Measurements from ENCODE around the gene PET100. TPM values are rescaled to one million over a fixed set of nuclear protein-coding genes. Genes with fewer than 3 reads are reported as not detected.

Gene PET100
- total RNA-seq, 1 donor from 2014 or later: 123 TPM

DNA sequence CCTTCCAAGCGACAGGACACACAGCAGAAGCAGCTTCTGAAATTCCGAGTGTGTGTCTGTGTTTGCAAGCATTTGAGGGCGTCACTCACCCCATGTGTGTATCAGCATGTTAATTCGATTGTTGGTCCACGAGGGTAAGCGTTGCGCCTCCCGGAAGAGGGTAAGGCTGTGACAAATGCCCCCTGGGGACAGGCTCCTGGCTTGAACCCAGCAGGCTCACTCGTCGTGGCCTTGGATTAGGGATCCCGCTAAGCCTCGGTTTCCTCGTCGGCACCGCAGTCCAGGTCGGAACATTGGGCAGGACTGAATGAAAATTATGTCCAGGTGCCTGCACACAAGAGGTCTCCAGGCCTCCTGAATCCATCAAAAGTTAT, 6.7 kb downstream of the PET100 start:
- H3K4me3 Mint-ChIP-seq: peak overlapping the region; percentile 86
- ATAC-seq (ENCODE audit: low read depth): no peak
- ChIA-PET CTCF (no interaction called here), POLR2A (interaction anchor here (1.6 kb wide), 1 partner anchor 284 kb away, joined by 5 read pairs; the partner anchor contains the start of gene SNAPC2)
- intact Hi-C loops (cut with micrococcal nuclease): loop anchor here (2.0 kb wide), 2 partner anchors 16 to 102 kb away; partner anchors contain the start of gene PNPLA6
- no peak for DNase-seq
- peak overlapping the region; percentile 90 for H3K27ac Mint-ChIP-seq
- TF ChIP-seq, protein P1, sequence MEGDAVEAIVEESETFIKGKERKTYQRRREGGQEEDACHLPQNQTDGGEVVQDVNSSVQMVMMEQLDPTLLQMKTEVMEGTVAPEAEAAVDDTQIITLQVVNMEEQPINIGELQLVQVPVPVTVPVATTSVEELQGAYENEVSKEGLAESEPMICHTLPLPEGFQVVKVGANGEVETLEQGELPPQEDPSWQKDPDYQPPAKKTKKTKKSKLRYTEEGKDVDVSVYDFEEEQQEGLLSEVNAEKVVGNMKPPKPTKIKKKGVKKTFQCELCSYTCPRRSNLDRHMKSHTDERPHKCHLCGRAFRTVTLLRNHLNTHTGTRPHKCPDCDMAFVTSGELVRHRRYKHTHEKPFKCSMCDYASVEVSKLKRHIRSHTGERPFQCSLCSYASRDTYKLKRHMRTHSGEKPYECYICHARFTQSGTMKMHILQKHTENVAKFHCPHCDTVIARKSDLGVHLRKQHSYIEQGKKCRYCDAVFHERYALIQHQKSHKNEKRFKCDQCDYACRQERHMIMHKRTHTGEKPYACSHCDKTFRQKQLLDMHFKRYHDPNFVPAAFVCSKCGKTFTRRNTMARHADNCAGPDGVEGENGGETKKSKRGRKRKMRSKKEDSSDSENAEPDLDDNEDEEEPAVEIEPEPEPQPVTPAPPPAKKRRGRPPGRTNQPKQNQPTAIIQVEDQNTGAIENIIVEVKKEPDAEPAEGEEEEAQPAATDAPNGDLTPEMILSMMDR (IDR thresholded peaks at IDR 0.05): no peak
- H3K27me3 Mint-ChIP-seq: no peaks in the 10 kb centered on the region
- peaks cover 24% of the 10 kb centered on the region for H3K36me3 Mint-ChIP-seq (ENCODE audit: low read depth)
- peaks cover 36% of the 10 kb centered on the region for H3K4me1 Mint-ChIP-seq
- H3K9me3 Mint-ChIP-seq: no peaks in the 10 kb centered on the region

DNA sequence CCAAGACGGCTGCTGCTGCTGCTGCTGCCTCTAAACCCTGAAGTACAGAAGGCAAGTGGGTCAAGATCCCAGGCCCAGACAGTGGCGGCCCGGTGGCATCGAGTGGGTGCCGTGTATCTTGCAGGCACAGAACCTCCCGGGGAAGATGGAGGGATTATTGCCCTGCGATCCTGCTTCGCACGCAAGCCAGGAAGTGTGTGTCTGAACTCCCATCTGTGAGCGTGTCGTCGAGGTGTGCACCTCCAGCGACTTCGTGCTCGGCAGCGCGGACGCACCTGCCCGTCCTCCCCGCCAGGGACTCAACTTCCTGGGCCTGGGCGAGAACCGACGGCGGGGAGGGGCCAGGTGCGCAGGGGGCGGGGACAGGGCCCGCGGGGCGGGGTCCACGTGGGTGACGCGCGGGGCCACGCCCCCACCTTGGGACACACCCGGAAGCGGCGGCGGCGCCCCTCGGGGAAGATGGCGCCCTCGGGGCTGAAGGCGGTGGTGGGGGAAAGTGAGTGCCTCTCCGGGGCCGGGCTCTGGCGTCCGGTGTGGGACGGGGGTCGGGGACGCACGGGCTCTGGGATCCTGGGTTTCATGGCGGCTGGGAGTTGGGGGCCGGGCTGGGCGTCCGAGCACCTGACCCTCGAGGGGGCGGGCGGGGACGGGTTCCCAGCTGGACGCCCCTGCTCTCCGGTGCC, 7.2 kb downstream of the PET100 start, which contains the start of gene STXBP2:
TSS of gene STXBP2 (plus strand) at position 420 of the 683 bp plus-strand sequence. CDS start at position 460, 40 bp downstream.
- POLR2A ChIA-PET: interaction anchor here (0.6 to 2.7 kb wide), 6 partner anchors 8 to 692 kb away, joined by 3 to 13 read pairs (median 4); partner anchors contain the start of genes FCER2, PET100, SNAPC2 and TRAPPC5
- peak; percentile 98 for ATAC-seq (ENCODE audit: low read depth)
- peaks cover 24% of the 10 kb centered on the region for H3K36me3 Mint-ChIP-seq (ENCODE audit: low read depth)

DNA sequence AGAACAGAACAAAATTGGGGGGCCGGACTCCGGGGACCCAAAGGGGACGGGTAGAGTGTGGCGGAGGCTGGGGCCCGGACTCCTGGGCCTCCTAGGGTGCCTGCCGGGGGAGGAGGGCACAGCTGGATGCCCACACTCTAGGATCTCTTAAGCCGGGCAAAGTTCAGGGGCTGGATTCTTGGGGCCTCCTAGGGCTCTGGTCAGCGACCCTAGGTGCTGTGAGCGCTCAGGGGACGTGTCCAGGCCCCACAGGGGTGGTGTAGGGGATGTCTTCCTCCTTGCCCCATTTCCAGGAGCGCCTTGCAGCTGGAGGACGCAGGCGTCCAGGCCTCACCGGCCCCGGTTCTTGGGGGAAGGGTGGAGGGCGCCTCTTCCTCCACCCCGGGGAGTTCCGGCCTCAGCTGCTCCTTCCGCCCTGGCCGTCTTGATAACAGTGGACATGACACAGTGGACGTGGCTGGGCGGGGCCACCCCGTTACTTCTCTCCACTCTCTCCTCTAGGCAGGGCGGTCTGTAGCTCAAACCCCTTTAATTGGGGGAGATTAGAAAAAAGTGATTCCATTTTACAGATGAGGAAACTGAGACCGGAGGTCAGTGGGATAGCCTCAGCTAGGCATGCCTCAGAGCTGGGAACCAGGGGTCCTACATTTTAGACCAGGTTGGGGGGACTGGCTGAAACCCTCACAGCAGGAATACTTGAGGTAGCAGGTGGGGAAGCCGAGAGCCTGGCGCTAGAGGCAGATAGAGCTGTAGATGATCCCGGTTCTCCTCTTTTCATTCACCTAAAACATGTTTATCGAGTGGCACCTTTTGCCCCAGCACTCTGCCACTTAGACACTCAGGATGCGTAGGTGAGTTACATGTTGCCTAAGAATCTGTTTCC, 8.0 kb downstream of the PET100 start:
- TF ChIP-seq, protein P1 (IDR thresholded peaks at IDR 0.05): no peak
- ChIA-PET CTCF (interaction anchor here (1.0 to 2.5 kb wide), 5 partner anchors 14 to 255 kb away, joined by 3 to 7 read pairs (median 4); partner anchors contain the start of gene TRAPPC5), POLR2A (interaction anchor here (0.5 to 2.7 kb wide), 11 partner anchors 8 to 692 kb away, joined by 3 to 13 read pairs (median 4); partner anchors contain the start of genes FCER2, PET100, SNAPC2 and TRAPPC5)
- peak; percentile 22 for ATAC-seq (ENCODE audit: low read depth)
- no peak for DNase-seq
- Mint-ChIP-seq H3K27ac (peak overlapping the region; percentile 90), H3K4me3 (peak overlapping the region; percentile 86), H3K36me3 (ENCODE audit: low read depth) (peaks cover 26% of the 10 kb centered on the region), H3K9me3 (no peaks in the 10 kb centered on the region), H3K27me3 (no peaks in the 10 kb centered on the region), H3K4me1 (peaks cover 36% of the 10 kb centered on the region)
- intact Hi-C loops (cut with micrococcal nuclease): loop anchor here (1.0 to 2.0 kb wide), 4 partner anchors 8 to 103 kb away; partner anchors contain the start of genes PET100, PNPLA6, TRAPPC5 and XAB2

More for the DNA sequence above, 7.2 kb downstream of the PET100 start, which contains the start of gene STXBP2:
- TF ChIP-seq, protein P1 (IDR thresholded peaks at IDR 0.05): no peak
- intact Hi-C loops (cut with micrococcal nuclease): loop anchor here (1.0 to 2.0 kb wide), 4 partner anchors 8 to 102 kb away; partner anchors contain the start of genes PET100, PNPLA6, TRAPPC5 and XAB2
- peak within 1 kb of the TSS; percentile 86 for H3K4me3 Mint-ChIP-seq
- peaks cover 36% of the 10 kb centered on the region for H3K4me1 Mint-ChIP-seq
- H3K9me3 Mint-ChIP-seq: no peaks in the 10 kb centered on the region
- H3K27ac Mint-ChIP-seq: peak within 1 kb of the TSS; percentile 90
- CTCF ChIA-PET: interaction anchor here (1.0 to 2.5 kb wide), 4 partner anchors 15 to 256 kb away, joined by 3 to 7 read pairs (median 4); no protein-coding TSS in a partner anchor
- DNase-seq: peak; percentile 93
- H3K27me3 Mint-ChIP-seq: no peaks in the 10 kb centered on the region

DNA sequence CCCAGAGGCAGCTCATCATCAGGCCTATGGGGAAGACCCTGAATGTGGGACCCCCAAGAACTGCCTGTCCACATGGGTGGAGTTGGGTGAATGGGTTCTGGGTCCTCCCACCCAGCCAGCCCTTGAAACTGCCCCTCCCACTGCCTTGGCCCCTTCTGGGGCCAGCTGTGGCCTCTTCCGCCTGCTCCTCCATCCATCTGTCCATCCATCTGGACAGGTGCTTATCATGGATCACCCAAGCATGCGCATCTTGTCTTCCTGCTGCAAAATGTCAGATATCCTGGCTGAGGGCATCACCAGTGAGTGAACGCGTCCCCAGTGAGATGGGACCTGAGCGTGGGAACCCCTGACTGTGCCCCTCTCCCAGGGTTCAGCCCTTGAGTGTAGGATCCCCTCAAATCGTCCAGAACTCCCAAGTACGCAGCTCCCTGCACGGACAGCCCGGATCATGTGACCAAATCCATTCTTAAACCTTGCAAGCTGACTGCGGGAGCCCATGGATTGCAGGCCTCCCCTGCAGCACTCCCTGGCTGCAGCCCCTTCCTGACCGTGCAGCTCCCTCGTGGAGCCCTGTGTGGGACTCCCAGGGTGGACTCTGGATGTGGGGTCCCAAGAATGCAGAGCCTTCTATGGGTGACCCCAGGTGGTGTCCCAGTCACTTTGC, 9.3 kb downstream of the PET100 start:
- TF ChIP-seq, protein P1 (IDR thresholded peaks at IDR 0.05): no peak
- POLR2A ChIA-PET: interaction anchor here (0.6 to 2.7 kb wide), 4 partner anchors 10 to 262 kb away, joined by 4 to 13 read pairs (median 4); partner anchors contain the start of genes PET100 and XAB2

More for the DNA sequence above, 9.3 kb downstream of the PET100 start:
- intact Hi-C loops (cut with micrococcal nuclease): no loop called here
- DNase-seq (no peak), ATAC-seq (ENCODE audit: low read depth) (no peak)
- no peak overlapping the region for H3K27ac Mint-ChIP-seq
- H3K27me3 Mint-ChIP-seq: no peaks in the 10 kb centered on the region
- no peaks in the 10 kb centered on the region for H3K9me3 Mint-ChIP-seq
- peaks cover 36% of the 10 kb centered on the region for H3K4me1 Mint-ChIP-seq
- CTCF ChIA-PET: interaction anchor here (2.5 kb wide), 1 partner anchor 230 kb away, joined by 7 read pairs; no protein-coding TSS in a partner anchor
- peaks cover 29% of the 10 kb centered on the region for H3K36me3 Mint-ChIP-seq (ENCODE audit: low read depth)
- H3K4me3 Mint-ChIP-seq: no peak overlapping the region
